Measurements from ENCODE around the gene FARS2.
A peak's percentile ranks its signal among the peaks of the same experiment; 100 is the strongest.

Gene FARS2

DNA sequence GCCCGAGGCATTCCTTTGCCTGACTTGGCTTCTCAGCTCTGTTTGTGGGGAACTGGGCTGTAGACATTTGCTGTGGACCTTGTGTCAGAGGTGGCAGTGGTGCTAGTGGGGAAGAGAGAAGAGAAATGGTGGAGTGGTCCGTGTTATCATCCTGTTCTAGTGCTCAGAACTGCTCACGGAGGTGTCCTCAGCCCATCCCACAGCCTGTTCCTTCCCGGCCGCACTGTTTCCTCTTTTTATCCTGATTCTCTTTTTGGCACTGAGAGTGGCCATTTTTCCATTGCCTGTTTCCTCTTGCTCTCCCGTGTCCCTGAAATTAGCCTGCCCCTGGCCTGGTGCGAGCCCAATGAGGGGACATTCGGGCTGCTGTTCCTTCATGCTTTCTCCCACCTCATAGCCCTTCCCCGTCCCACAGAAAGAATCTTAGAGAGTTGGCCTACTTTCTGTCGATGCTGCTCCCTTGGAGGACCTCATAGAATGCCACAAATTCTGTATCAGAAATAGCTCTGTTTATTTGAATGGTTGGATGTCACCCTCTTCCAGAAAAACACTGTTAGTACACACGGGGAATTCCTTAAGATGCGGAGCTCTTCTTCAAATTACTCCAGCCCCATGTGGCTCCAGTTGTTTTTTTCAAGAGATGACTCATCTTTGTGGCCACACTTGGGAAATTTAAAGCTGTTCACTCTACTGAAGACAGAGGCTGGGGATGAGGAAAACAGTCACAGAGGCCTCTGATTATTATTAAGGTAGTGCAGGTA is 26.1 kb downstream of the FARS2 start:
- DNase-seq = no peak

DNA sequence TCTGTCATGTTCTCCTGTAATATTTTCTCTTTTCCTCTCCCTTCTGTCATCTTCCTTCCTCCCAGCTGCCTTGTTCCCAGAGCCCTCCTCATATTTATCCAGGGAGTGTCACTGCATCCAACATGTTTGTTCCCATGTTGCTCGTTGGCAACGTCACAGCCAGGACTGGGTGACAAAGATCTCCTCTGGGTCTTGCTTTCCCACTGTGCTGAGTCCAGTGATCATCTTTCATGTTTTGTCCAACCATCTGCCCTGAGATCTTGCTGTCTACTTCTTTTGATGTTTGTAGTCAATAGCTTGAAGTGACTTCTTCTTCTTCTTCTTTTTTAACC is 26.6 kb downstream of the FARS2 start:
- DNase-seq = no peak

DNA sequence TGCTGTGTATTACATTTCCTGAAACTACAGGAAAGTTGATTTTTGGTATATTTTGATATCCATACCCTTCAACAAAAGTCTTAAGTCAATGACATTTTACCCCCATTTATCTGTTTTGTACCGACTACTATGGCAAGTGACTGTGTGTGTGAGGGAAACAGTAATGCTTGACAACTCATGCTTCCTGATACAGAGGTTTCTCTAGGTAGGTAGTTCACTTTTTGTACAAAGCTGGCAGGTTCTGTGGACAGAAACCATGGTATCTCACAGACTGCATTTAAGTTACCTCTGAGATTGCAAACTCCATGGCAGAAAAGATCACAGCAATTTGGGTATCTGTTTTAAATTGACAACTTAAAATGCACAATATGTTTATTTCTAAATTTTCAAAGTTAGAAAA is 28.8 kb downstream of the FARS2 start:
- DNase-seq = no peak

DNA sequence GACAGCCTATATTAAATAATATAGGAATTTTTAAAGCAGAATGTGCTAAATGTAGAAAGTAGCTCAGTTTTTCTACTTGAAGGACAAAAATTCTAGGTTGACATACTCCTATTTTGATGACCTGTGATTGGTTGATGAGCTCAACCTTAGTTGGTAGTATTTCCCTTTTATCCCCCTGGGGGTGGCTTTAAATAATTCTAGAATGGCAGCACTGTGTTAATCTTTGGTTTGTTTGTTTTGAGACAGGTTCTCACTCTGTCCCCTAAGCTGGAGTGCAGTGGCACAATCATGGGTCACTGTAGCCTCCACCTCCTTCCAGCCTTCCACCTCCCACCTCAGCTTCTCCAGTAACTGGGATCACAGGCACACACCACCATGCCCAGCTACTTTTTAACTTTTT is 29.2 kb downstream of the FARS2 start:
- DNase-seq = no peak

DNA sequence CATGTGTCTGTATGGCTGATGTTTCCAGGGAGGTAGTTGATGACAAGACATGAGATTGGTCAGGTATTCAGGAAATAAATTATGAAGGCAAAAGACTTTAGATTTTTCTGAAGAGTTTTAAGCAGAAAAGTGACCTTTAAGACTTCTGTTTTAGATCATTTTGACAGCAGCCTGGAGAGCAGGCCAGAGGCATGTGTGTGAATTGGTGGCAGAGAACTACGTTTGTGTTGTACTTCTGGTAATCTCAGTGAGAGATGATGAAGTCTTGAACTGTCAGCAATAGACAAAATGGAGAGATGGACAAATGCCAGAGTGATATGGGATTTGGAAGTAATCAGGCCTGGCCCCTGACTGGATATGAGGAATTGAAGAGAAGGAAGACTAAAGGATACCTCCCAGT is 30.8 kb downstream of the FARS2 start:
- DNase-seq = no peak

DNA sequence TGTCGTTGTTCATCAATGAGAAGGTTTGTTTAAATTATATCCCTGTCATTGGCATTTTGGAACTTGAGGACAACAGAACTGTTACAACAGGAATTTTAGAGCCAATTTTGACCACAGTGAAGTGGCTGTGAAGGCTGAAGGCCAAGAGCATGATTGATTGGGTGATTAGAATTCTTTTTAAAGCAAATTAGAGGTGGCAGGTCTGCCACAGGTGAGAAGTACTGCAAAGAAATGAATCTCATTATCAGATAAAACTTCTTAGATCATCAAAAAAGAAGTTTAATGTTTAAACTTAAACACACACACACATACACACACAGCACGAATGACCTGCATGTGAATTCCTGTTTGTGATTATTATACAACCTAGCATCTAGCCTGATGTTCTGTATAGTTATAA is 32.4 kb downstream of the FARS2 start:
- no peak for DNase-seq

DNA sequence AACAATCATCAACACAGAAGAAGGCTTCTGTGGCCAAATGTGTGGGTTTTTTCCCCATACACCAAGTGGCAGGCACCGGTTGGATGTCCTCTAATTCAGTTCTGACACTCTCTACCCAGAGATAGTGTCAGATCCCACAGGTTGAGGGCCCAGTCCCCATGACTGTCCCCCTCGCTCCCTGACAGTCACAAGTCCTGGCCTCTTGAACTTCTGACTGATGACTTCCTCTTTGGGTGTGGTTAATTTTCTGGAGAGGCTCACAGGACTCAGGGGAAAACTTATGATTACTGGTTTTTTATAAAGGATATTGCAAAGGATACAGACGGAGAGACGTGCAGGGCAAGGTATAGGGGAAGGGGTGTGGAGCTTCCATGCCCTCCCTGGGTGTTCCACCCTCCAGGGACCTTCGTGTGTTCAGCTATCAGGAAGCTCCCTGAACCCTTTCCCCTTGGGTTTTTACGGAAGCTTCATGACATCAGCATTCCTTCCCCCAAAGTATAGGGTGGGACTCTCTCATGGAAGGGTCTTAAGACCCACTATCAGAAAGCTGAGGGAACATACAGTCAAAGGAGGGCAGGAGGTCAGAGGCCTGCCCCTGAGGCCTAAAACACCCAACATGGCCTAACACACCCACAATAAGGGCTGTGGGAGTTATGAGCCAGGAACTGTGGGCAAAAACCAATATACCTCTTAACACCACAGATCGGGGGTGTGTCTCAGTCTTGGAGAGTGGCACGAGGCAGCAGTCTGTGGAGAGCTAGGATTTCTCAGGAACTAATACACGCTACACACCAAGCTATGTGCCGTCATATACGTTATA is 33.3 kb downstream of the FARS2 start:
- DNase-seq = no peak

DNA sequence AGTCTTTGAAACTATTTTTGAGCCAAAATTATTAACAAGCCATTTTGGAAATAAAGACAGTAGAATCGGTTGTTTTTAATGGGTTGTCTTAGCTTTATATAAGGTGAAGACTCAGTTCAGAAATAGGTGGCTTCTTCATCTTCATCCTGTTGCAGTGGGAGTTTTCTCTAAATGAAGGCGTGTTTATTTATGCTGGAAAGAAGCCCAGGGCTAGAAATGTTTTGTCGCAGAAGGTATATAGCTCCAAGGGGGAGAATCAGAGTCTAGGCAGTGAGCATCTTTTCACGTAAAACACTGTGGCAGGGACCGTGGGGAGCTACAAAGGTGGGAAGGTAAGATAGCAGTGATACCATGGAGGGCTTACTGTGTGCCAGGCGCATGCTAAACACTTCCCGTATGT is 34.3 kb downstream of the FARS2 start:
- no peak for DNase-seq

DNA sequence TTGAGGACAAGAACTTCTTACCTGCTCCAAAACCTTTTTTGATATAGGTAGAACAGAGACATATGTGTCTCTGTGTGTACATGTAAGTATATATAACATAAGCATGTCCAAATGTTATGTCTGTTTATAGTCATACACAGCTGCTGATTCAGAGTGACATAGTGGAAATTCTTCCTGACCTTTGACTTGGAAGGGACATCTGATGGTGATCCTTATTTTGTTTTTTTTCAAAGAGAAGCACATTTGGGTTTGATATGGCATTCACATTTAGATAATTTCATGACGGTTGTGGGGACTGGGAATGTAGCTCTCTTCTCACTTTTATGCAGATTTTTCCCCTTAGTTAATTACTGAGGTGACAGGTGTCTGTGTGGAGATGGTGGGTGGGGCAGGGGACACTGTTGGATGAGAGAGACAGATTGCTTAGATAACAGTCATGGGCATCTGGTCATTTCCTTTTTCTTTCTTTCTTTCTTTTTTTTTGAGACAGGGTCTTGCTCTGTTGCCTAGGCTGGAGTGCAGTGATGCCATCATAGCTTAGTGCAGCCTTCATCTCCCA is 39.0 kb downstream of the FARS2 start:
- DNase-seq = no peak

DNA sequence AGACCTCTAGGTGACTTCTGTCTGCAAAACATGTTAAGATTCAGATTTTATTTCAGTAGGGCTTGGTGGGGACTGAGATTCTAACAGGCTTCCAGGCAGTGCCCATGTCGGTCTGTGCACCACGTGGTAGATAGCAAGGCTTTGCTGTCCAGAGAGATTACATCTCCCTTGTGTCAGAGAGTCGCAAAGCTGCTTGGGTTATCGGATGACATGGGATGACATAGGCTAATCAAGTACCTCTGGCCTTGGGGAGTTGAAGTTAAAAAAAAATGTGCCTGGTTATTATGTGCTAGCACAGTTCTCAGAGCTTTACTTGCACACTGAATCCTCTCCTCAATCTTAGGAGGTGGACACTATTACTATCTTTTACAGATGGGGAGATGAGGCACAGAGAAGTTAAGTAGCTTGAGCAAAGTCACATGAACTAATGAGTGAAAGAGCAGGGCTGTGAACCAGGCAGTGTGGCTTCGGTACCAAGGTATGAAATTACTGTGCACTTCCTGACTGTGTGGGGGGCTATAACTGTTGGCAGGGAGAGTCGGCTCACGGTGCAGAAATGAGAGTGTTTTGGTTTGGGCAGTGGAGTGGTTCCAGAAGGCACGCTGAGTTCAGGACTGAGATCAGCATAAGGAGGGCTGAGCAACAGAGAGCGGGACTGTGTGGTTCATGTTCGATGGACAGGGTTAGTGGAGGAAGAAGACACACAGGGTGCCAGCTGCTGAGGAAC is 41.1 kb downstream of the FARS2 start:
- no peak for DNase-seq

DNA sequence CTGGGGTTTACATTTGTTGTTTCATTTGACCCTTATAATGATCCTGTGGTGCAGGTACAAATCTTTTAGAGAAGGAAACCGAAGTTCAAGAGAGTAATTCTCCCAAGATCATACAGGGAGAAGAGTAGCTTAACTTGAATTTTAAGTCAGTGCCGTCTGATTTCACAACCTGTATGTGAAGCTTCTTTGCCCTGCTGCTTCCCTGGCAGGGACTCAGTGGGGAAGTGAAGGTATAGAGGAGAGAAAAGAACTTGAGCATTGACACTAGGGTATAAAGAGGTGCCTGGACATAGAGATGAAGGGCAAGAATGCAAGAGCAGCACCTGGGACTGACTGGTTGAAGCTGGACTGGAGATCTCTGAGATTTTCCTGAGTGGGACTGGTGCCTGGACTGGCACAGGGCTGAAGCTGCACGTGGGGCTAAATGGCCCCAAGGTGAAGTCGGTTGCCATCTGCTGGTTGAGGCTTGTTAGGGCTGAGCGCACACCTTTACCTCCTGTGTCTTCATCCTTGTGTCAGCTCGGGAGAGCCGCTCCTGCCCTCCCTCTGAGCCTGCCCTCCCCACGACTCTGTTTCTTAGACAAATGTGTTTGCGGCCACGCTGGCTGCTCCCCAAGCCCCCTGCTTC is 41.8 kb downstream of the FARS2 start:
- peak; percentile 14 for DNase-seq

DNA sequence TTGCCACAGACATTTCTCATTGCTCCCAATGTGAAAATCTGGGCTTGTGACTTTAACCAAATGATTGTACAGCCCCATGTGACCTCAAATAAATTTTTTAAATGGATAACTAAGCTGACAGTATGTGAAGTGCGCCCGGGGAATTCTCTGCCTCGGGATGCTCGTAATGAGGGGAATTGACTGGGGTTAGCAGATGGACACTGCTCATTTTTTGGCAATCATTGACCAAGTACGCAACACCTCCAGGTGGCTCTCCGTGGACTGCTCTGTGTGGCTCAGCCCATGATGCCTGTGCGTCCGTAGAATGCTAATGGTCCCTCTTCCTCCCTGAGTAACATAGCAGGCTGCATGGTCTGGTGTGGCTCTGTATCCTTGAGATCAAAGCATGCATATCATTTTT is 42.4 kb downstream of the FARS2 start:
- DNase-seq = no peak

DNA sequence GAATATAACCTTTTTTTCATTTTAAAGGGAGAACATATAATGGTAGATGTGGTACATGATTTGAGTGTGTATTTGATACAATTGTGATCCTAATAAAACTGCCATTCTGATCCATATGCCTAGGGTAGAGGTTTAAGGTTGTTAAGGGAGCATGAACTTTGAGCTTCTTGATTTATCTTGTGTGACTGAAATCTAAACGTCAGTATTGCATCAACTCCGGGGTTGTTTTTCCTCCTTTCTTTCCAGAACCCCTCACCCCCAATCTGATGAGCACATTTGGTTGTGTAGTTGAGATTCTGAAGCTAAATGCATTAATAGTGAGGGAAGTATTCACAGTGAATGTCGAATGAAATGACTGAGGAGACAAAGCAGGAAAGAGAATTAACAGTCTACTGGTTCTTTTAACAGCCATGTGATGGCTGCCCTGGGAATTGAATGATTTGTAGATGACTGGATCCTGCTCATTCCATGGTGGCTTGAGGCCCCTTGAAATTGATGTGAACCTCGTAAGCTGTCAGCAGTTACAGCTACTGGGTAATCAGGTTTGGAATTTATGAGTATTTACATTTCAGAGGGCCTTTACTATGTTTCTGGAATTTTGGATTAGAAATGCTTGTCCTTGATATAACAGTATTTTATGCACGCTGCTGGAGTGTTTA is 44.8 kb downstream of the FARS2 start:
- DNase-seq = no peak

DNA sequence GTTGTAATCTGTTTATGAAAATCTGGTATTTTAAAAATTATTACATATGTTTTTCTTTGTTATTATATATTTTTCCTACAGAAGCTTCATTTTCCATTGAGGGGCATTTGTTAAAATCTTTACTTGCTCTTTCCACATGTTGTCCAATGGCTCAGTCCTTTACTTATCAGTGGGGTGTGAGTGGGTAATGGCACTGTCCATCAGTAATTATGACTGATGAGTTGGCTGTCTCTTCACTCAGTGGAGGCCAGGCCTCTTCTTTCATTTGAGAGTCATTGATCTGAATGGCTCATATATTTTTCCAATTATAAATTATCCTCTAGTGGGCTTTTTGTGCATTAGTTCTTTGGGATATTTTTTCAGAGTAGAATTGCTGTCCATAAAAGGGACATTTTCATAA is 45.7 kb downstream of the FARS2 start:
- no peak for DNase-seq

DNA sequence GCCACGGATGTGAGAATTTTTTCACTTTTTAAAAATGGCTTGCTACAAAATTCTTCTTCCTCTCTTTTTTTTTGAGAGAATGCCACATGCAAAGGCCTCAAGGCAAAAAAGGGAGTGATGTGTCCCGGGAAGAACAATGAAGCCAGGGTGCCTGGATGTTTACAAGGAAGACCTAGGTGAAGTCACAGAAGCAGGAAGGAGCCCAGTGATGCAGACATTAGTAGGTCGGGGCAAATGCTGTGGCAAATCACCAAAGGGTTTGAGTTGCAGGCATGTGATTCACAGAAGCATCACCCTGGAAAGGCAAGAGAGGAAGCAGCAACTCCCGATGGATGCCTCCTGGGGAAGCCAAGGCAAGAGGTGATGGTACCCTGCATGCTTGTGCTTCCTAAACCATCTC is 46.8 kb downstream of the FARS2 start:
- DNase-seq = no peak

DNA sequence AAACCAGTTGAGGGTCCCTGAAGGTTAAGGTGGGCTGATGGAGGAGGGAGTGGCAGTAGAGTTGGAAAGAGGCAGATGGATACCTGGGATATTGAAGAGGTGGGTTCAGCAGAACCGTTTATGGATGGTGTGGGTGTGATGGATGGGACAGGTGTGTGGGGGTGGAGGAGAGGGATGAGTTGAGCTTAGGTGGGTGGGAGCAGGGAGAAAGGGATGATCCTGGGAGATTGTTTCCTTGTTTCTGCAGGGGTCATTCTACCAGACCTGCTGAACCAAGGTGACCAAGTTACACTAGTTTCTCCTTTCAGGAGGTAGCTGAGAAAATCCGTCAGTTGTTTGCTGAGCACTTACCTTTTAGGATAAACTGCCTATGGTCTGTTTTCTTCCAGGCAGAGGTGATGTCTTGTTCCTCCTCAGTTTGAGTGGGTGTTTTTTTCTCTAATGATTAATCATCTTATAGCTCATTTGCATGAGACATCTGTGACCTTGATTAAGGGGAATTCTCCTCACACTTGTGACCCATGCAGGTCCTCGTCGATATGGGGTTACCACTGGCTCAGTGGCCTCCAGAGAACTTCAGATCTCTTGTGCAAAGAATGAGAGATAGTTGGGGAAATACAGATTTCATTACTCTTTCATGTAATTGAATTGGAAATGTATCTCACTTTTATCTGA is 53.0 kb downstream of the FARS2 start:
- no peak for DNase-seq

DNA sequence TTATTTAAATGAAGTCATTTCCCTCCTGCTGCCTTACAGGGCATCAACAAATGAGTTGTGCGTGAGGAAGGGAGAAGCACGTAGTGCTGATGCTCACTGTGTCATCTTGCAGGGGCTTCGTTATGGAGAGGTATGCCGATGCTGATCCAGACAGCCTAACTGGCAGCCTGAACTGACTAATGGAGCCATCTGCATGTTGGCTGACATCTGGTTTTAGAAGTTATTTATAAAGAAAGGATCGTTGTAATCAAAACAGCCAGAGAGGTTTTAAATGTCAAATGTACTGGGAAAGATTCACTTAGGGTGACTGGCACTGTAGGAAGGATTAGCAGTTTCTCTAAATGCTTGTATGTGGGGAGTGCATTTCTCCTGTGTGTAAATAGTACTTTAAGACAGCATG is 54.6 kb downstream of the FARS2 start:
- DNase-seq = no peak

DNA sequence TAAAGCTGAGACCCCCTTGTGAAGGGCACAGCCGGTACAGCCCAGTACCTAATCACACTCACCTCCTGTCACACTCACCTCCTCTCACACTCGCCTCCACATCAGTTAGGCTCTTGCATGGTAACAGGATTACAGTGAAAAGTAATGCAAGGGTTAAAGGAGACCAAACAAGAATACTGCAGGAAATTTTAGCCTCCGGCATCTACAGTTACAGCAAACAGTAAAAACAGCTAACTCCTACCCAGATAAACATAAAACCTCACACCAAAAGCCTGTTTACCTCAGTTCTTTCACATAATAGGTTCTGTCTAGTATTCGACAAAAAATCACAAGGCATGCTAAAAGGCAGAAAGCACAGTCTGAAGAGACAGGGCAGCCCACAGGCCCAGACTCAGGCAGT is 55.6 kb downstream of the FARS2 start:
- DNase-seq = no peak

DNA sequence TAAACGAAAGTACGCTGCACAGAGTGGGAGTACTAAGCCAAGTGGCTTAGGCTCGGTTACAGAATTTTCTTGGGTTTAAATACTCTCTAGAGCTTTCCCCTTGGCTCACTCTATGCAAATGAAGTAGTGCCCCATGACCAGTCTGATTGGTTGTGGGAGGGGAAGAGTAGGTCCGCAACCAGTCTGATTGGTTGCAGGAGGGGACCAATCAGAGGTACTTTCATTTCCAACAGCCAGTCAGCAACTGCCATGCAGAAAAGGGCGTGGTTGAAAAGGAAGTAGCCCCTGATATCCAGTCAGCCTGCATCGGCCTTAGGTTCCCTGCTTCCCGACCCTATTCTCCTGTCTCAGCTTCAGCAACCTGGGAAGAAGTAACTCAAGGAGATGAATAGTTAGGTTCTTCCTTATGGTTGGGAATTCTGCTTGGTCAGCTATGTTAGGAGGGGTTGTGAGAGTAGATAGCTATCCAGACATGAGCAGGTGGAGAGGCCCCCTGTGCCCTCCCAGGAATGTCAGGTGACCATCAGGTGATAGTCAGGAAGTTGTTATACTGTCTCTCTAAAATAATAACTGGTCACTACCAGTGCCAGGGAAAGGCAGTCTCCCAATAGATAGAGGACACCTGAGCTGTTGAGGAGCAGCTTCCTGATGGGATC is 57.4 kb downstream of the FARS2 start:
- no peak for DNase-seq

DNA sequence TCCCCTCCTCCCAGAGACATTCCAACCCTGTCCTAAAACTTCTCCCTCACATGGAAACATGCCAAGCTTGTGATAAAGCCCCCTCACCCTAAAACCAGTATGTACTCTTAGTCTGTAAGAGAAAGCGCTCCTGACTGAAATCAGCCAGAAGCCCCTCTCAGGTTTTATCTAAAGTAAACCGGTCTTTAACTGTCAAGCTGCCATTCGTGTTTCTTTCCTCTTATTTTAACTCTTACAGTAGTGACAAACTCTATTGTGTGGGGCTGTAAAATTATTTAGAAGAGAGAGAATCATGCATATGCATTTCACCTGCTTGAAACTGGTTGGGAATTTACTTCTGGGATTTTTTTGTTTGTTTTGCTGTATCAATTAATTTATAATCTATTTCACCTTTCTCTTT is 62.7 kb downstream of the FARS2 start:
- DNase-seq = no peak

DNA sequence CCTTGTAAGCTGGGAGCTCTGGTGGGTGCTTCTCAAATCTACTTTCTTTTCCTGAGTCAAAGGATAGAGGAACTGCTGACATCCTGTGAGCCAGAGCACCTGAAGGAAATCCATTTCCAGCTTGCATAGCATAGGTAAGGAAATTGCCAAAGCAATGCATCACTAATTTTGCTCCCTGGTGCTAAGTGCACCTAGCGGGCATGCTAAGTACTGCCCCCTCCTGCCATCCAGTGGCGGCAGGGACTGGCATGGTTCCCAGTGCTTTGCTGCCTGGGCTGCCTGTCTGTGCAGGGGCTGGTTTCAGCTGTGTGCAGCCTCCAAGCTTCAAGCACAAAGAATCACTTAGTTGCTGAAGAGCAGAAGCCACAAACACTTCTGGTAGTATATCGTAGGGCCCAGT is 63.9 kb downstream of the FARS2 start:
- DNase-seq = no peak
